ENCODE results near the gene ANKRD13D. TPM values are rescaled to one million over a fixed set of nuclear protein-coding genes. Genes with fewer than 3 reads are reported as not detected.

ANKRD13D gene
- total RNA-seq, 4 donors from 2014 or later = 7.4 to 63.7 (median 22.5) TPM

GRCh38 chr11:67291481-67292381 is 2.6 kb downstream of the ANKRD13D start:
- intact Hi-C loops (cut with DNase I; ENCODE audit: low total_unique reads) = no loop called here
- H3K36me3 ChIP-seq = no peaks in the 10 kb centered on the region
- H3K9me3 ChIP-seq = no peaks in the 10 kb centered on the region
- no peak overlapping the region for H3K4me3 ChIP-seq
- peaks cover 7 to 10% of the 10 kb centered on the region in 2 donors for H3K4me1 ChIP-seq
- H3K27ac ChIP-seq = no peak overlapping the region
- no peak for DNase-seq
- no peaks in the 10 kb centered on the region for H3K27me3 ChIP-seq
- no peak for TF ChIP-seq POLR2A (IDR thresholded peaks at IDR 0.05)
- no peak for TF ChIP-seq CTCF (IDR thresholded peaks at IDR 0.05)

GRCh38 chr11:67292671-67293070 is 3.6 kb downstream of the ANKRD13D start:
- no peak for TF ChIP-seq CTCF (IDR thresholded peaks at IDR 0.05)
- TF ChIP-seq POLR2A (IDR thresholded peaks at IDR 0.05) = no peak
- H3K9me3 ChIP-seq = no peaks in the 10 kb centered on the region
- H3K4me1 ChIP-seq = peaks cover 4 to 6% of the 10 kb centered on the region in 2 donors
- no peaks in the 10 kb centered on the region for H3K27me3 ChIP-seq
- no peak overlapping the region for H3K27ac ChIP-seq
- DNase-seq = no peak
- H3K36me3 ChIP-seq = no peaks in the 10 kb centered on the region
- intact Hi-C loops (cut with DNase I; ENCODE audit: low total_unique reads) = no loop called here
- no peak overlapping the region for H3K4me3 ChIP-seq

GRCh38 chr11:67293090-67293489 is 4.0 kb downstream of the ANKRD13D start:
- no peak overlapping the region for H3K4me3 ChIP-seq
- H3K9me3 ChIP-seq = no peaks in the 10 kb centered on the region
- TF ChIP-seq POLR2A (IDR thresholded peaks at IDR 0.05) = no peak
- TF ChIP-seq CTCF (IDR thresholded peaks at IDR 0.05) = no peak
- H3K4me1 ChIP-seq = peaks cover under 1 to 2% of the 10 kb centered on the region in 2 donors
- H3K27ac ChIP-seq = no peak overlapping the region
- no peaks in the 10 kb centered on the region for H3K27me3 ChIP-seq
- intact Hi-C loops (cut with DNase I; ENCODE audit: low total_unique reads) = no loop called here
- no peaks in the 10 kb centered on the region for H3K36me3 ChIP-seq
- DNase-seq = no peak

GRCh38 chr11:67295846-67296245 is 6.7 kb downstream of the ANKRD13D start:
- Histone ChIP-seq H3K4me3 (no peak overlapping the region), H3K27me3 (no peaks in the 10 kb centered on the region), H3K9me3 (no peaks in the 10 kb centered on the region), H3K27ac (no peak overlapping the region), H3K36me3 (no peaks in the 10 kb centered on the region), H3K4me1 (no peaks in the 10 kb centered on the region)
- DNase-seq = no peak
- TF ChIP-seq CTCF (IDR thresholded peaks at IDR 0.05) (no peak), POLR2A (IDR thresholded peaks at IDR 0.05) (no peak)
- intact Hi-C loops (cut with DNase I; ENCODE audit: low total_unique reads) = no loop called here

- H3K4me1 ChIP-seq = no peaks in the 10 kb centered on the region
- intact Hi-C loops (cut with DNase I; ENCODE audit: low total_unique reads) = no loop called here
- H3K4me3 ChIP-seq = no peak overlapping the region
- H3K27me3 ChIP-seq = no peaks in the 10 kb centered on the region
- no peaks in the 10 kb centered on the region for H3K36me3 ChIP-seq
- TF ChIP-seq CTCF (IDR thresholded peaks at IDR 0.05) = no peak
- TF ChIP-seq POLR2A (IDR thresholded peaks at IDR 0.05) = no peak
- no peaks in the 10 kb centered on the region for H3K9me3 ChIP-seq
- no peak for DNase-seq
- H3K27ac ChIP-seq = no peak overlapping the region
These were observed 9.7 kb downstream of the ANKRD13D start for GRCh38 chr11:67298786-67299185.
